SU-DHL-6 (cell line): ENCODE data around the gene DCAF4.

Experiments
- CTCF ChIP-seq: fragments of 200-600 bp; sonication (generic); IDR thresholded peaks from one replicate; pipeline ENCODE4 v1.5.1; 2017; ENCODE audit warnings: antibody characterized with exemption, mild to moderate bottlenecking, low read length, moderate library complexity; ENCODE audit not compliant: insufficient read depth, poor library complexity, severe bottlenecking
- EZH2phosphoT487 ChIP-seq: fragments of 200-600 bp; sonication (generic), shearing (Covaris generic); conservative IDR thresholded peaks from 2 replicates; pipeline ENCODE4 v1.6.1; 2018; ENCODE audit warnings: mild to moderate bottlenecking, antibody characterized with exemption, low read length, moderate library complexity, mixed read lengths

DNA sequence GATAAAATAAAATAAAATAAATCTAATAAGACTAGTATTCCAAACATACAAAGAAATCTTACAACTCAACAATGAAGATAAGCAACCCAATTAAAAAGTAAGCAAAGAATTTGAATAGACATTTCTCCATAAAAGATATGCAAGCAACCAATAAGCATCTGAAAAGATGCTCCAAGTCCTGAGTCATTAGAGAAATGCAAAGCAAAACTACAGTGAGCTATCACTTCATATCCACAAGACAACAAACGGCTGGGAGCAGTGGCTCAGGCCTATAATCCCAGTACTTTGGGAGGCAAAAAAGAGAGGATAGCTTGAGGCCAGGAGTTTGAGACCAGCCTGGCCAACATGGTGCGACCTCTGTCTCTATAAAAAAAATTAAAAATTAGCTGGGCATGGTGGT is 73.8 kb downstream of the DCAF4 start:
- TF ChIP-seq CTCF = no peak
- no peak for TF ChIP-seq EZH2phosphoT487
